GM10266 (cell line): ENCODE measurements around the gene LHB.
A peak's percentile ranks its signal among the peaks of the same experiment; 100 is the strongest.
"Not testable (repeated sequence)": the region's sequence is repeated elsewhere in the genome, so short reads cannot be mapped to it uniquely, and the experiment has no call there.

ENCODE experiments used
- DNase-seq: peaks from one replicate; pipeline ENCODE4 v3.0.0; 2012; ENCODE audit errors: extremely low spot score
- TF ChIP-seq, protein P1 (sequence below): IDR thresholded peaks from 2 replicates; pipeline ENCODE4 v1.5.1; 2012; ENCODE audit warnings: mild to moderate bottlenecking, low read depth; ENCODE audit not compliant: control insufficient read depth, insufficient read depth; ENCODE audit errors: missing control alignments

LHB gene

DNA sequence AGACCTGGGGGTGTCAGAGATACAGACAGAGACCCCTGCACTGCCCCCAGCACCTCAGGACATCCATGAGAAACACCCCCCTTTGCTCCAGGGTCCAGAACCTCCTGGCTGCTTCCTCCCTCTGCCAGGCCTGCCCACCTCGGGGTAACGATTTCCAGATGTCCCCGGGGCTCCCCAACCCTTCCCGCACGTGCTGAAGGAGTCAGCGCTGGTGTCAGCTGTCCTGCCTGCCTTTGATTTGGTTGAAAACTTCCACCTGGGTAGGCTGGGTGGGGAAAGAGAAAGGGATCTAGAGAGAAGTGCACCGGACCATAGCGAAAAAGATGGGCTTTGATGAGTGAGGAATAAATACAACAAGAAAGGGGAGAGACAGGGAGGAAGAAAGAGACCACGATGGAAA, 42.2 kb upstream of the LHB start:
- no peak for DNase-seq
- TF ChIP-seq, protein P1, sequence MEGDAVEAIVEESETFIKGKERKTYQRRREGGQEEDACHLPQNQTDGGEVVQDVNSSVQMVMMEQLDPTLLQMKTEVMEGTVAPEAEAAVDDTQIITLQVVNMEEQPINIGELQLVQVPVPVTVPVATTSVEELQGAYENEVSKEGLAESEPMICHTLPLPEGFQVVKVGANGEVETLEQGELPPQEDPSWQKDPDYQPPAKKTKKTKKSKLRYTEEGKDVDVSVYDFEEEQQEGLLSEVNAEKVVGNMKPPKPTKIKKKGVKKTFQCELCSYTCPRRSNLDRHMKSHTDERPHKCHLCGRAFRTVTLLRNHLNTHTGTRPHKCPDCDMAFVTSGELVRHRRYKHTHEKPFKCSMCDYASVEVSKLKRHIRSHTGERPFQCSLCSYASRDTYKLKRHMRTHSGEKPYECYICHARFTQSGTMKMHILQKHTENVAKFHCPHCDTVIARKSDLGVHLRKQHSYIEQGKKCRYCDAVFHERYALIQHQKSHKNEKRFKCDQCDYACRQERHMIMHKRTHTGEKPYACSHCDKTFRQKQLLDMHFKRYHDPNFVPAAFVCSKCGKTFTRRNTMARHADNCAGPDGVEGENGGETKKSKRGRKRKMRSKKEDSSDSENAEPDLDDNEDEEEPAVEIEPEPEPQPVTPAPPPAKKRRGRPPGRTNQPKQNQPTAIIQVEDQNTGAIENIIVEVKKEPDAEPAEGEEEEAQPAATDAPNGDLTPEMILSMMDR, result no peak

DNA sequence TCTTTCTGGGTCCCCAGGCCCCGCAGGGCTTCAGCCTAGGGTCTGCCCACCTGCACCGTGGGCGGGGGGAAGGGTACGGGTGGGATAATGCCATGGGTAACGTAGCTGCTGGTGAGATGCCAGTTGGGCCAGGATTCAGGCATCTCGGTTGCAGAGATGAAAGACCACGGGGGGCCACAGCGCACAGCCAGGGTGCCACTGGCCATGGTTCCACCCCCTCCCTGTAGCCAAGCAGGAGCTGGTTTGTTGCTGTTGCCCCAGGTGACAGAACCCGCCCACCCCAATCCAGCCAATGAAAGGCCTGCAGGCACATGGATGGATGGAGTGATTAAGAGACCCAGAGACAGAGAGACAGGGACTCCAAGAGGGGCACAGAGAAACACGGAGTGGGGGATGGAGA, 41.7 kb upstream of the LHB start:
- peak; percentile 61 for DNase-seq

DNA sequence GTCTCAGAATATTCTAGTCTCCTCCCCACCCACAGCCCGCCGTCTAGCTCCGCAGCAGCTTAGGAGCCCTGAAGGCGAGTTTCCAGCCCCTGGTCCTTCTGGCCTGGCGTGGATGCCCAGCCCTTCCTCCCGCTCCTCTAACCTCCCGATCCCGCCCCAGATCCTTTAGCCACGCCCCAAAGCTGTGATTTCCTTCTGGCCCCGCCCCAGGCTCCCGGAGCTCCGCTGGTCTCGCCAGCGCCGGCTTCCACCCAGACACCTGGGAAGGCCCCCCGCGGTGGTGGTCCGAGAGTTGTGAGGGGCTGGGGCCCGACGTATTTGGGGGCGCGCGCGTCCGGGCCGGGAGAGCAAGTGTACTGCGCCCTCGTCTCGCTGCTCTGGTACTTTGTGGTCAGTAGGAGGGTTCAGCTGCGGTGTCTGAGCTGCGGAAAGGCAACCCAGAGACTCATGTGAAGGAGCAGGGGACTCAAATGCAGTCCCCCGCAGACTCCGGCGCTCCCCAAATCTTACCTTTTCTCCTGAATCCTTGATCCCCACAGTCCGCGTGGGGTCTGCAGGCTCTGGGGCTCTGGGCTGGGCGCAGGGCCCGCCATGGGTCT, 40.8 kb upstream of the LHB start, which contains the start of gene CGB7:
Gene CGB7, minus strand, starts transcription at position 114 of the 599 bp plus-strand sequence. CDS start 2,374 bp downstream, outside the sequence.
- peak; percentile 50 for DNase-seq
- TF ChIP-seq, protein P1, result no peak

More for the DNA sequence above, 41.7 kb upstream of the LHB start:
- TF ChIP-seq, protein P1, result no peak

DNA sequence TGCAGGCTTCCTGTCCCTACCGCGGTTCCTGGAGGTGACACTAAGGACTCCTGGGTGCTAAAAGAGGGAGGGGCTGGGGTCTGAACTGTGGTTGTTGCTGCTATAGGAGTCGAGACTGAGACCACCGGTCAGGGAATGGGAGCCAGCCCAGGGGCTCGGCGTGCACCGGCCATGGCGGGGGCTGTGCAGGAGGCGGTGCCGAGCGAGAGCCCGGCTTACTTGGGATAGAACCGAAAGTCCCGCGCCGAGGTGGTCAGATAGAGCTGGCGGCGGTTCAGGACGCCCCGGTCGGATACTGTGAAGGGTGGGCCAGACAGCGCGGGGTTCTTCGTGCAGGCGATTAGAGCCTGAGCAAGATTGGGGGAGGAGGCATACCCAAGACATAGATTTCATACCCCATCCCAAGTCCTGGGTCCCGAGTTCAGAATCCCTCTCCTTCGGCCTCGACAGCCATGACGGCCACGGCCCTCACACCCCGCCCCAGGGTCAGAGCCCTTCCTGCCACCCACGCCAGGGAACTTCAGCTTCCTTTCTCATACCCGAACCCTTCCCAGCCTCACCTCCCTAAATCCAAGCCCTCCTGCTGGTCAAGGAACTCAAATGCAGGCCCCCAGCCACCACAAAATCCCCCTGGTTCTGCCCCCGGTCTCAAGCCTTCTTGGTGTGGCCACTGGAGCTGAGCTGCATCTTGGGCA, 40.2 kb upstream of the LHB start:
- not testable (repeated sequence) for DNase-seq

DNA sequence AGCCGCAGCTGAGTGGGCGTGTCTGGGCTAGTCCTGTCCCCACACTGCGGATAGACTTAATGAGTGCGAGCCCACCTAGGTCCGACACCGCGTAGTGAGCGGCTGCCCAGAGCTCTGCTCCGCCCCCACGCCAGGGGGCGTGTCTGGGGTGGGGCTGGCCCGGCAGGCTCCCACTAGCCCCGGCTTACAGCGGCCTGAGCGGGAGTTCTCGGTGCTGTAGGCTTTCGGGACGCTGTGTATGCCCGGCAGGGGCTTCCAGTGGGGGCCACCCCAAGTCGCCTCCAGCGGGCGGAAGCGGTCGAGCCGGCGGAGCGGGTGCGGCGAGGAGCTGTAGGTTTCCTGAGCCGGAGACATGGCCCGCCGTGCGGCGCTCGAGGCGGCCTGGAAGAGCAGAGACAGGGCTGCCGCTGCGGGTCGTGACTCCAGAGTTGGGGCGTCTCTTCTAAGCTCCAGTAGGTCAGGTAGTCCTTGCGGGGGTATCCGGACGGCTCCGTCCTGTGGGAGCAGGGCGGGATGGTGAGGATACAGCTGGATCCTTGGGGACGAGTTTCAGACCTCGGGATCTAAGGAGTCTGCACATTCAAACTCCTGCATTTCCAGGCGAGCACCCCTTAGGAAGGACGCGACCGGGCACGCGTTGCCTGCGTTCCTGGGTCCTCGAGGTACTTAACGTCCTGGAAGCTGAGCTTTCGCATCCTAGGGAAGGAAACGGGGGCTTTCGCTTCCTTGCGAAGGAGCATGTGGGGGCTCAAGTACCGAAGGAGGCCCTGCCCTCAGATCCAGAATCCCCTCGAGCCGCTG, 39.4 kb upstream of the LHB start:
- peak; percentile 87 for DNase-seq
- TF ChIP-seq, protein P1, result peak; percentile 8

GRCh38 chr19:49050376-49051033, 33.6 kb upstream of the LHB start:
- not testable (repeated sequence) for DNase-seq

- DNase-seq, result not testable (repeated sequence)
Observed at GRCh38 chr19:49049834-49050233, 32.9 kb upstream of the LHB start.

DNA sequence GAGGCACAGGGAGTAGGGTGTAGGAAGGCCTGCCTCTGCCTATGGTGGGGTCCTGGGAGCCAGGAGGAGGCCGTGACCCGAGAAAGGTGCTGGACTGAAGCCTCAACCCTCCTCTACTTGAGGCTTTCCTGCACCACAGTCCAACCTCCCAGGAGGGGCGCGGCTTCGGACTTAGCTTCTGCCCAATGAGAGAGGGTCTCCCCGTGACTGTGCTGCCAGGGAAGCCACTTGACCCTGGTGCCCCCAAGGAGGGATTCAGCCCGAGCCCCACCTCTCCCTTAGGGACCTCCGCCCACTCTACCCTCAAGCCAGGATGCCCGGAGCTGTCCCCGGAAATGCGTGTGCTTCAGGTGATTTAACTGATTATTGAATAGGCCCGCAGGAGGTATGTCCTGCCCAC, 32.1 kb upstream of the LHB start, which contains the start of gene CGB8:
Gene CGB8, minus strand, starts transcription at position 101 of the 400 bp plus-strand sequence. CDS start 372 bp downstream, outside the sequence.
- not testable (repeated sequence) for DNase-seq

DNA sequence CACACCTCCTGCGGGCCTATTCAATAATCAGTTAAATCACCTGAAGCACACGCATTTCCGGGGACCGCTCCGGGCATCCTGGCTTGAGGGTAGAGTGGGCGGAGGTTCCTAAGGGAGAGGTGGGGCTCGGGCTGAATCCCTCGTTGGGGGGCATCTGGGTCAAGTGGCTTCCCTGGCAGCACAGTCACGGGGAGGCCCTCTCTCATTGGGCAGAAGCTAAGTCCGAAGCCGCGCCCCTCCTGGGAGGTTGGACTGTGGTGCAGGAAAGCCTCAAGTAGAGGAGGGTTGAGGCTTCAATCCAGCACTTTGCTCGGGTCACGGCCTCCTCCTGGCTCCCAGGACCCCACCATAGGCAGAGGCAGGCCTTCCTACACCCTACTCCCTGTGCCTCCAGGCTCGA, 26.7 kb upstream of the LHB start, which contains the start of gene CGB5:
Gene CGB5, plus strand, starts transcription at position 301 of the 400 bp plus-strand sequence. CDS start 362 bp downstream, outside the sequence.
- DNase-seq, result not testable (repeated sequence)

DNA sequence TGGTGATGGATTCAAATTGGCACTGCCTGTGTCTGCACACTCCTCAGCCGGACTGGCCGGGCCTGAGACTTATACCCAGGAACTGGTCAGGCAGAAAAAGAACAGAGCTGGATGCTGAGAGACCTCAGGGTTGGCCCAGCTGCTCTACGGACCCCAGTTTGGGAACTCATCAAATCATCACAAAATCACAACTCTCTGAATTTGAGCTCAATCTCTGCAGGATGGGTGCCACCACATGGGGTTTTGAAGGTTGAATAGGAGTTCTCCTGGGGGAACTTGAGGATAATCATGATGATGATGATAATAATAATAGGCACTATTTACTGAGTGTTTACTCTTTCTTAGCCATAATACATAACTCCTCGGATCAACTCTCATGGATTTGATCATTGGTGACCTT, 25.8 kb upstream of the LHB start:
- not testable (repeated sequence) for DNase-seq
